ENCODE measurements around the gene CYSRT1.

GRCh38 chr9:137181680-137182079 is 43.3 kb upstream of the CYSRT1 start:
- TF ChIP-seq CTCF (IDR thresholded peaks at IDR 0.05) (no peak), POLR2A (IDR thresholded peaks at IDR 0.05) (no peak)
